GM12878 (cell line): ENCODE results near the gene TBC1D1. TPM values are rescaled to one million over a fixed set of nuclear protein-coding genes. Genes with fewer than 3 reads are reported as not detected.

Experiments
- ATAC-seq: fragments of 200-7000 bp; cut with Tn5 transposase; 3 replicates; pipeline ENCODE4 v1.9.1; 2020; ENCODE audit warnings: mild to moderate bottlenecking, moderate library complexity
- BruUV-seq: library from RNA; stranded (reverse); fragments of 400-500 nt; replicated peaks from 2 replicates; lab custom pipeline; 2021; lab: Mats Ljungman, UMichigan
- CTCF ChIA-PET: fragments of 300-600 bp; sonication (Branson Sonifier 250); formaldehyde crosslinking; extraction: SDS; loops from one replicate; lab custom pipeline; 2021; ENCODE audit warnings: inconsistent platforms; lab: Yijun Ruan, JAX
- POLR2A ChIA-PET: fragments of 350-600 bp; formaldehyde crosslinking; extraction: SDS; loops from one replicate; lab custom pipeline; 2021; ENCODE audit warnings: inconsistent platforms; lab: Charles Lee
- RAD21 ChIA-PET: fragments of 300-600 bp; sonication (Branson Sonifier 250); formaldehyde crosslinking; loops from one replicate; lab custom pipeline; 2023; ENCODE audit warnings: antibody characterized with exemption; ENCODE audit not compliant: unreplicated experiment; lab: Charles Lee
- SMC1A ChIA-PET: fragments of 300-600 bp; sonication (Branson Sonifier 250); formaldehyde crosslinking; loops from one replicate; lab custom pipeline; 2023; ENCODE audit not compliant: unreplicated experiment, uncharacterized antibody; lab: Charles Lee
- DNase-seq: peaks from one replicate; pipeline ENCODE4 v3.0.0-alpha.2; 2011; ENCODE audit warnings: low read depth, low spot score
- FAIRE-seq: peaks from 3 replicates; lab custom pipeline; 2011; peaks lifted over from hg19 to GRCh38; lab: Jason Lieb, UNC
- H2AFZ ChIP-seq: 2 replicates; pipeline ENCODE4 v1.6.0; 2011; ENCODE audit warnings: low read depth, low read length, control low read depth; ENCODE audit not compliant: control insufficient read depth
- H3K27ac ChIP-seq: 2 replicates; pipeline ENCODE4 v1.5.1; 2011; ENCODE audit warnings: control low read depth; ENCODE audit not compliant: control insufficient read depth, insufficient read depth
- H3K27me3 ChIP-seq, 2 experiments: replicated peaks in 1 of 2; 2 replicates each; pipeline versions ENCODE4 v1.6.0 to v1.6.1; 2011; ENCODE audit warnings: low read length in 1 of 2; ENCODE audit not compliant: control insufficient read depth in 2 of 2, insufficient read depth in 2 of 2
- H3K36me3 ChIP-seq, 2 experiments: 2 replicates each; pipeline ENCODE4 v1.5.1; 2011; ENCODE audit warnings: low read length in 1 of 2; ENCODE audit not compliant: control insufficient read depth in 2 of 2, insufficient read depth in 2 of 2
- H3K4me1 ChIP-seq: 2 replicates; pipeline ENCODE4 v1.6.1; 2011; ENCODE audit warnings: mild to moderate bottlenecking, low read length, moderate library complexity, mixed read lengths; ENCODE audit not compliant: control insufficient read depth, insufficient read depth
- H3K4me2 ChIP-seq: 2 replicates; pipeline ENCODE4 v1.6.0; 2011; ENCODE audit warnings: control low read depth; ENCODE audit not compliant: control insufficient read depth, insufficient read depth
- H3K4me3 ChIP-seq: fragments of 200-600 bp; sonication (generic); 2 replicates; pipeline ENCODE4 v1.5.1; 2016
- H3K79me2 ChIP-seq: 2 replicates; pipeline ENCODE4 v1.6.0; 2011; ENCODE audit warnings: low read length; ENCODE audit not compliant: control insufficient read depth, insufficient read depth
- H3K9ac ChIP-seq: 2 replicates; pipeline ENCODE4 v1.8.0; 2011; ENCODE audit warnings: low read length, control low read depth, mixed read lengths; ENCODE audit not compliant: control insufficient read depth, insufficient read depth
- H3K9me3 ChIP-seq: replicated peaks from 3 replicates; pipeline ENCODE4 v1.5.1; 2011; ENCODE audit warnings: mild to moderate bottlenecking, low read length; ENCODE audit not compliant: control insufficient read depth, insufficient read depth
- H4K20me1 ChIP-seq: 2 replicates; pipeline ENCODE4 v1.6.0; 2011; ENCODE audit not compliant: control insufficient read depth, insufficient read depth
- ATF2 ChIP-seq: IDR thresholded peaks from 2 replicates; pipeline ENCODE4 v1.6.1; 2012; ENCODE audit warnings: low read length, inconsistent platforms
- CBFB ChIP-seq: IDR thresholded peaks from 2 replicates; pipeline ENCODE4 v1.6.1; 2016; ENCODE audit warnings: antibody characterized with exemption, low read depth
- CBX3 ChIP-seq: fragments of 200-600 bp; sonication (generic); IDR thresholded peaks from 2 replicates; pipeline ENCODE4 v1.6.1; 2016; ENCODE audit warnings: low read depth, borderline replicate concordance
- CHD1 ChIP-seq: IDR thresholded peaks from 2 replicates; pipeline ENCODE4 v1.6.1; 2012; ENCODE audit warnings: low read depth, low read length, improper control_type of control experiment
- DPF2 ChIP-seq: fragments of 450-650 bp; IDR thresholded peaks from 2 replicates; pipeline ENCODE4 v1.6.1; 2017; ENCODE audit warnings: mild to moderate bottlenecking
- E2F8 ChIP-seq: fragments of 450-650 bp; IDR thresholded peaks from 2 replicates; pipeline ENCODE4 v1.6.1; 2018; ENCODE audit warnings: mild to moderate bottlenecking, low read depth, moderate library complexity; ENCODE audit not compliant: partially characterized antibody
- IKZF2 ChIP-seq, 2 experiments: fragments of 450-650 bp; IDR thresholded peaks; 2 replicates each; pipeline ENCODE4 v1.6.1; 2017; ENCODE audit warnings: mild to moderate bottlenecking in 2 of 2, moderate library complexity in 2 of 2
- LARP7 ChIP-seq: fragments of 450-650 bp; IDR thresholded peaks from 2 replicates; pipeline ENCODE4 v1.6.1; 2017; ENCODE audit warnings: mild to moderate bottlenecking
- MAX ChIP-seq: IDR thresholded peaks from 2 replicates; pipeline ENCODE4 v1.6.1; 2012; ENCODE audit warnings: low read depth, low read length, improper control_type of control experiment
- PAX8 ChIP-seq: fragments of 450-650 bp; IDR thresholded peaks from 2 replicates; pipeline ENCODE4 v1.6.1; 2017; ENCODE audit warnings: mild to moderate bottlenecking, moderate library complexity
- POLR2AphosphoS5 ChIP-seq: IDR thresholded peaks from 2 replicates; pipeline ENCODE4 v1.6.1; 2011; ENCODE audit warnings: mild to moderate bottlenecking, low read length, inconsistent platforms
- RB1 ChIP-seq: fragments of 450-650 bp; formaldehyde crosslinking; IDR thresholded peaks from 2 replicates; pipeline ENCODE4 v1.6.1; 2017; ENCODE audit warnings: mild to moderate bottlenecking, borderline replicate concordance
- SIN3A ChIP-seq: IDR thresholded peaks from 2 replicates; pipeline ENCODE4 v1.6.1; 2012; ENCODE audit warnings: low read depth, low read length, improper control_type of control experiment
- SMAD1 ChIP-seq: fragments of 450-650 bp; IDR thresholded peaks from 2 replicates; pipeline ENCODE4 v1.6.1; 2018; ENCODE audit warnings: mild to moderate bottlenecking, low read depth; ENCODE audit not compliant: partially characterized antibody
- SMARCA5 ChIP-seq: fragments of 450-650 bp; IDR thresholded peaks from 2 replicates; pipeline ENCODE4 v1.6.1; 2017; ENCODE audit warnings: mild to moderate bottlenecking
- SMC3 ChIP-seq: IDR thresholded peaks from 2 replicates; pipeline ENCODE4 v1.6.1; 2011; ENCODE audit warnings: low read length, improper control_type of control experiment, borderline replicate concordance
- SREBF1 ChIP-seq: IDR thresholded peaks from 2 replicates; pipeline ENCODE4 v1.6.1; 2012; ENCODE audit warnings: mild to moderate bottlenecking, low read length
- SUZ12 ChIP-seq: fragments of 200-600 bp; sonication (generic); IDR thresholded peaks from one replicate; pipeline ENCODE4 v1.6.1; 2018; ENCODE audit warnings: antibody characterized with exemption, mild to moderate bottlenecking; ENCODE audit not compliant: unreplicated experiment
- ZNF384 ChIP-seq: IDR thresholded peaks from 2 replicates; pipeline ENCODE4 v1.6.1; 2012; ENCODE audit warnings: low read depth, mild to moderate bottlenecking, low read length, improper control_type of control experiment, borderline replicate concordance
- WGBS: methylation state at CpG from one replicate; pipeline ENCODE4 v1.1.6; 2016; ENCODE audit warnings: low lambda C conversion rate; ENCODE audit not compliant: insufficient replicate concordance, insufficient coverage; ENCODE audit errors: missing lambda C conversion rate; 5-methylcytosine and 5-hydroxymethylcytosine counted together
- in situ Hi-C: fragments of 300-500 bp; cut with MboI; formaldehyde crosslinking; loops from 9 replicates; pipeline ENCODE4 v1.14.3; 2018; ENCODE audit warnings: mixed read lengths
- intact Hi-C: fragments of 100-400 bp; cut with micrococcal nuclease; formaldehyde crosslinking; loops from one replicate; pipeline ENCODE4 v1.14.2; 2022; ENCODE audit not compliant: unreplicated experiment
- polyA plus RNA-seq, 11 experiments: library from polyadenylated mRNA; depleted of rRNA in 4 of 11; unstranded in 6 of 11; stranded (reverse) in 5 of 11; fragments of >200 nt; fragmentation: Nextera tagmentation in 4 of 11; fragmentation: Illumina TruSeq in 1 of 11; extraction: Ambion mirVana in 4 of 11; extraction: Trizol in 1 of 11; gene quantifications; 1 replicate in 1 of 11; 2 replicates in 10 of 11; pipeline versions ENCODE4 v1.2.1 to v1.2.3, GENCODE V29; 2011 to 2016; ENCODE audit warnings: inconsistent platforms in 2 of 11, missing spikeins in 2 of 11, low read depth in 1 of 11
- total RNA-seq, 4 experiments: library from RNA; depleted of rRNA in 3 of 4; stranded (reverse); fragments of >200 nt in 3 of 4; fragmentation: Illumina TruSeq in 1 of 4; extraction: Trizol in 1 of 4; gene quantifications; 2 replicates each; pipeline versions ENCODE4 v1.2.1 to v1.2.3, GENCODE V29; 2013 to 2021

TBC1D1 gene
- total and polyA plus RNA-seq, 10 of the 15 experiments (the other 5 are each of a cell fraction or from before 2014, with no cell fraction given) = 5.3 to 102 (median 57.8) TPM

GRCh38 chr4:38120772-38121171 is 229.9 kb downstream of the TBC1D1 start (continued):
- TF ChIP-seq ATF2 = no peak
- no peak for TF ChIP-seq E2F8
- TF ChIP-seq SMC3 = no peak

GRCh38 chr4:38122060-38122459 is 231.2 kb downstream of the TBC1D1 start:
- Histone ChIP-seq H3K79me2 (no peaks in the 10 kb centered on the region), H2AFZ (no peak overlapping the region), H3K27me3 (no peaks in the 10 kb centered on the region), H3K9me3 (no peaks in the 10 kb centered on the region; the same call in 2 of the 3 replicates), H3K4me3 (no peak overlapping the region), H3K4me1 (peaks cover 28% of the 10 kb centered on the region), H3K36me3 (peaks cover 0 to 18% of the 10 kb centered on the region in 2 experiments; a peak in 2 of 4 replicates), H3K27ac (no peak overlapping the region), H4K20me1 (no peaks in the 10 kb centered on the region), H3K9ac (no peak overlapping the region), H3K4me2 (no peak overlapping the region)
- intact Hi-C loops = no loop called here
- CTCF ChIA-PET = interaction anchor here (1.7 kb wide), 1 partner anchor 10 kb away, joined by 4 read pairs; no protein-coding TSS in a partner anchor
- 98% methylated on average over 6 of the region's 6 CpGs for WGBS
- SMC1A ChIA-PET = no interaction called here
- RAD21 ChIA-PET = no interaction called here
- POLR2A ChIA-PET = no interaction called here
- no peak for ATAC-seq
- no TSS peak for BruUV-seq
- in situ Hi-C loops = no loop called here
- no peak for FAIRE-seq
- no peak for DNase-seq
- TF ChIP-seq CBFB (no peak), SUZ12 (no peak), SMARCA5 (no peak), ZNF384 (no peak), IKZF2 (IDR thresholded peaks at IDR 0.05) (no peak), CBX3 (no peak), SMAD1 (no peak), POLR2AphosphoS5 (no peak), LARP7 (no peak), SREBF1 (no peak), PAX8 (no peak), RB1 (no peak), DPF2 (no peak), CHD1 (no peak), MAX (no peak), SIN3A (no peak)
